HCT116 (cell line): ENCODE data around the gene MFSD1. TPM values are rescaled to one million over a fixed set of nuclear protein-coding genes. Genes with fewer than 3 reads are reported as not detected.

ENCODE experiments used
- ATAC-seq: fragments of 200-7000 bp; cut with Tn5 transposase; 2 replicates; pipeline ENCODE4 v1.9.1; 2020; ENCODE audit warnings: mild to moderate bottlenecking, moderate library complexity
- BruUV-seq: library from RNA; stranded (reverse); fragments of 400-500 nt; replicated peaks from 2 replicates; lab custom pipeline; 2021; lab: Mats Ljungman, UMichigan
- CTCF ChIA-PET: fragments of 300-600 bp; sonication (Branson Sonifier 250); formaldehyde crosslinking; loops from one replicate; lab custom pipeline; 2021; ENCODE audit warnings: antibody characterized with exemption; lab: Charles Lee
- POLR2A ChIA-PET: fragments of 300-600, 350-600 bp; sonication (Branson Sonifier 250); formaldehyde crosslinking; loops from one replicate; lab custom pipeline; 2021; ENCODE audit warnings: antibody characterized with exemption; lab: Charles Lee
- RAD21 ChIA-PET, 2 experiments: fragments of 300-600 bp; sonication (Branson Sonifier 250); formaldehyde crosslinking; loops; one replicate each; lab custom pipeline; 2023; ENCODE audit warnings: low total read pairs in 2 of 2; ENCODE audit not compliant: uncharacterized antibody in 2 of 2, unreplicated experiment in 2 of 2, low non-redundant PET in 1 of 2; lab: Charles Lee
- DNase-seq: peaks from one replicate; pipeline ENCODE4 v3.0.0-alpha.2; 2010; ENCODE audit warnings: low read depth, low spot score
- H2AFZ ChIP-seq: fragments of 200-600 bp; shearing (Covaris generic), sonication (generic); 2 replicates; pipeline ENCODE4 v1.6.1; 2017; ENCODE audit warnings: low read depth, mixed run types, mixed read lengths, antibody characterized with exemption, low read length; ENCODE audit not compliant: poor library complexity, severe bottlenecking
- H3K27ac ChIP-seq: 2 replicates; pipeline ENCODE4 v1.5.1; 2012; ENCODE audit warnings: low read depth, low read length
- H3K27me3 ChIP-seq: fragments of 200-600 bp; sonication (generic); 2 replicates; pipeline ENCODE4 v1.6.1; 2016; ENCODE audit warnings: mixed run types, low read length, mixed read lengths; ENCODE audit not compliant: insufficient read depth
- H3K36me3 ChIP-seq, 2 experiments: fragments of 200-500 bp in 1 of 2; fragments of 200-600 bp in 1 of 2; sonication (Bioruptor generic) in 1 of 2; sonication (generic) in 1 of 2; 2 replicates each; pipeline versions ENCODE4 v1.5.1 to v1.6.1; 2014 to 2016; ENCODE audit warnings: low read length in 2 of 2, inconsistent platforms in 1 of 2, mixed read lengths in 1 of 2, mixed run types in 1 of 2; ENCODE audit not compliant: insufficient read depth in 2 of 2, control insufficient read depth in 1 of 2
- H3K4me1 ChIP-seq, 2 experiments: fragments of 200-600 bp in 1 of 2; sonication (generic) in 1 of 2; 2 replicates each; pipeline versions ENCODE4 v1.5.1 to v1.6.1; 2012 to 2017; ENCODE audit warnings: low read length in 2 of 2, inconsistent platforms in 1 of 2, mild to moderate bottlenecking in 1 of 2, mixed read lengths in 1 of 2, mixed run types in 1 of 2, moderate library complexity in 1 of 2; ENCODE audit not compliant: insufficient read depth in 2 of 2, control insufficient read depth in 1 of 2
- H3K4me2 ChIP-seq: fragments of 200-600 bp; sonication (generic); 2 replicates; pipeline ENCODE4 v1.6.1; 2017; ENCODE audit warnings: mixed run types, low read length, mixed read lengths
- H3K4me3 ChIP-seq, 2 experiments: fragments of 200-600 bp in 1 of 2; sonication (generic) in 1 of 2; replicated peaks in 1 of 2; 2 replicates each; pipeline ENCODE4 v1.5.1; 2011 to 2016; ENCODE audit warnings: low read length in 2 of 2, control low read depth in 1 of 2, low read depth in 1 of 2, mild to moderate bottlenecking in 1 of 2, mixed read lengths in 1 of 2, mixed run types in 1 of 2
- H3K79me2 ChIP-seq: fragments of 200-600 bp; sonication (generic); 2 replicates; pipeline ENCODE4 v1.6.1; 2017; ENCODE audit warnings: mild to moderate bottlenecking, mixed run types, low read length, moderate library complexity, mixed read lengths; ENCODE audit not compliant: insufficient read depth
- H3K9ac ChIP-seq: fragments of 200-600 bp; sonication (generic); 2 replicates; pipeline ENCODE4 v1.6.1; 2016; ENCODE audit warnings: low read length, mixed read lengths
- H3K9me2 ChIP-seq: fragments of 200-600 bp; sonication (generic), shearing (Covaris generic); 2 replicates; pipeline ENCODE4 v1.6.1; 2017; ENCODE audit warnings: mixed run types, mild to moderate bottlenecking, moderate library complexity; ENCODE audit not compliant: insufficient read depth
- H3K9me3 ChIP-seq, 2 experiments: fragments of 200-500 bp in 1 of 2; fragments of 200-600 bp in 1 of 2; sonication (Bioruptor generic) in 1 of 2; sonication (generic) in 1 of 2; 2 replicates each; pipeline ENCODE4 v1.6.1; 2014 to 2017; ENCODE audit warnings: low read length in 2 of 2, mixed read lengths in 2 of 2, inconsistent platforms in 1 of 2, low read depth in 1 of 2, mild to moderate bottlenecking in 1 of 2, mixed run types in 1 of 2, moderate library complexity in 1 of 2; ENCODE audit not compliant: control insufficient read depth in 1 of 2, insufficient read depth in 1 of 2
- H4K20me1 ChIP-seq: fragments of 200-600 bp; sonication (generic), shearing (Covaris generic); 2 replicates; pipeline ENCODE4 v1.6.1; 2017; ENCODE audit warnings: mixed run types, mild to moderate bottlenecking, moderate library complexity; ENCODE audit not compliant: insufficient read depth
- CBX3 ChIP-seq: IDR thresholded peaks from 2 replicates; pipeline ENCODE4 v1.6.1; 2012; ENCODE audit warnings: low read depth
- CTCF ChIP-seq, 3 experiments: fragments of 200-600 bp in 1 of 3; sonication (generic) in 1 of 3; IDR thresholded peaks in 2 of 3; conservative IDR thresholded peaks in 1 of 3; 2 replicates each; pipeline ENCODE4 v1.5.1; 2012 to 2017; ENCODE audit warnings: low read depth in 2 of 3, low read length in 2 of 3, antibody characterized with exemption in 1 of 3, borderline replicate concordance in 1 of 3, control low read depth in 1 of 3, mild to moderate bottlenecking in 1 of 3, mixed read lengths in 1 of 3, mixed run types in 1 of 3, moderate library complexity in 1 of 3; ENCODE audit not compliant: insufficient read depth in 1 of 3
- EGR1 ChIP-seq: IDR thresholded peaks from 2 replicates; pipeline ENCODE4 v1.6.1; 2012; ENCODE audit warnings: low read depth
- RAD21 ChIP-seq: IDR thresholded peaks from 2 replicates; pipeline ENCODE4 v1.6.1; 2012; ENCODE audit warnings: low read depth, mild to moderate bottlenecking
- ZFX ChIP-seq: fragments of 450-650 bp; IDR thresholded peaks from 2 replicates; pipeline ENCODE4 v1.6.1; 2017
- ZNF274 ChIP-seq: fragments of 200-500 bp; sonication (Bioruptor generic); IDR thresholded peaks from 2 replicates; pipeline ENCODE4 v1.6.1; 2014; ENCODE audit warnings: mild to moderate bottlenecking, low read depth, low read length, inconsistent platforms
- intact Hi-C: fragments of 100-400 bp; cut with micrococcal nuclease; formaldehyde crosslinking; loops from 2 replicates; pipeline ENCODE4 v1.10.0; 2022
- total RNA-seq: library from RNA; stranded (reverse); gene quantifications from one replicate; pipeline ENCODE4 v1.2.1, GENCODE V29; 2021; ENCODE audit not compliant: unreplicated experiment

MFSD1 gene
- total RNA-seq, 1 experiment from 2014 or later = 12.8 TPM

DNA sequence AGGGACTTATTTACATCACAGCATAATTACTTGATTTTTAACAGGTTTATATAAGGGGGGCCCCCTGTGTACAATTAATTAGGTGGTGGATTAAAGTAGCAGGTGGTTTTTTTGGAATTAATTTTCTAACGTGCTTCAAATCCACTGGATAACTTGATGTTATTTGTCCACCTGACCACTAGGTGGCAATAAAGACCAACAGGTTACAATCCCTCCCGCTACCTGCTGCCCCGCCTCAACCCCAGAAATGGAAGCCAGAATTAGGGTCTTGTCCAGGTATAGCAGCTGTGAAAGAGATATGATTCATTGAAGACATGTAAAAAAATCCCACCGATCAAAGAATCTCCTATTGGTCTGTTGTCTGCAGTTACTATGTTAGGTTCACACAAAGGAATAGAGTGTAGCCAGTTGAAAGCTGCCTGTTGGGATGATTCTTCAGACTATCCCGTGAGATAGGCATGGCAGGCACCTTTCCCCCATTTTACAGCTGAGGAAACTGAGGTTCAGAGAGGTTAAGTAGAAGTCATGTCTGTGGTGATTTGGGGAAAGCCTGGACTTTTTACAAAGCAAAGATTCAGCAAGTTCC, 44.0 kb downstream of the MFSD1 start:
- POLR2A ChIA-PET = no interaction called here
- TF ChIP-seq CBX3 (no peak), ZFX (no peak), RAD21 (peak; percentile 87), CTCF (IDR thresholded peaks at IDR 0.05 in 2 of 3, conservative IDR thresholded peaks at IDR 0.05 in 1 of 3; ENCODE audit: borderline replicate concordance in 1 of 3, insufficient read depth in 1 of 3, low read depth in 2 of 3, low read length in 2 of 3) (peak; percentile 58 to 77 (median 68); a peak in 4 of 6 replicates), ZNF274 (no peak), EGR1 (no peak)
- TF ChIP-seq, all 23 proteins: peak for 2
- no TSS peak for BruUV-seq
- Histone ChIP-seq H3K27ac (no peak overlapping the region), H3K9ac (no peak overlapping the region), H3K9me2 (no peaks in the 10 kb centered on the region), H2AFZ (peak overlapping the region; percentile 20), H3K36me3 (no peaks in the 10 kb centered on the region), H3K4me1 (no peaks in the 10 kb centered on the region), H4K20me1 (no peaks in the 10 kb centered on the region), H3K9me3 (no peaks in the 10 kb centered on the region), H3K79me2 (no peaks in the 10 kb centered on the region), H3K4me3 (no peak overlapping the region), H3K27me3 (no peaks in the 10 kb centered on the region), H3K4me2 (peak overlapping the region; percentile 2; the same call in 1 of the 2 replicates)
- DNase-seq (peak; percentile 27), ATAC-seq (peak; percentile 85)
- CTCF ChIA-PET = interaction anchor here (3.6 to 4.8 kb wide), 2 partner anchors 407 to 415 kb away, joined by 22 to 52 read pairs; no protein-coding TSS in a partner anchor
- RAD21 ChIA-PET = interaction anchor here in 1 of 2 experiments (0.6 to 1.5 kb wide), 2 partner anchors 414 to 654 kb away, joined by 3 to 8 read pairs; no protein-coding TSS in a partner anchor
- intact Hi-C loops = loop anchor here (1.0 to 10.0 kb wide), 6 partner anchors 276 to 1159 kb away; no protein-coding TSS in a partner anchor
